Activated naive CD4-positive, alpha-beta T cell treated with anti-CD3 and anti-CD28 coated beads, Interleukin-2, amount 50 U/mL, for 72 hours (primary cell): ENCODE results near the gene TMEFF1. TPM values are rescaled to one million over a fixed set of nuclear protein-coding genes. Genes with fewer than 3 reads are reported as not detected.
"Not testable (repeated sequence)": the region's sequence is repeated elsewhere in the genome, so short reads cannot be mapped to it uniquely, and the experiment has no call there.

ENCODE experiments used
- ATAC-seq, 2 donors: fragments of 150-1000 bp; cut with Tn5 transposase; 2 replicates each; pipeline ENCODE4 v1.10.0; 2021; ENCODE audit warnings: mild to moderate bottlenecking in 2 of 2, moderate library complexity in 2 of 2
- DNase-seq, 2 donors: peaks; one replicate each; pipeline ENCODE4 v3.0.0; 2021 to 2022; ENCODE audit warnings: low spot score in 2 of 2
- H3K27ac Mint-ChIP-seq, 2 donors: one replicate each; pipeline ENCODE4 v1.8.0; 2022; ENCODE audit warnings: mild to moderate bottlenecking in 2 of 2, mixed read lengths in 2 of 2
- H3K36me3 Mint-ChIP-seq, 2 donors: one replicate each; pipeline ENCODE4 v1.8.0; 2022; ENCODE audit warnings: mixed read lengths in 2 of 2
- H3K9me3 Mint-ChIP-seq, 2 donors: one replicate each; pipeline ENCODE4 v1.8.0; 2022; ENCODE audit warnings: mixed read lengths in 2 of 2
- total RNA-seq, 2 donors: library from RNA; stranded (reverse); gene quantifications; one replicate each; pipeline ENCODE4 v1.2.3, GENCODE V29; 2022

TMEFF1 gene, protein sequence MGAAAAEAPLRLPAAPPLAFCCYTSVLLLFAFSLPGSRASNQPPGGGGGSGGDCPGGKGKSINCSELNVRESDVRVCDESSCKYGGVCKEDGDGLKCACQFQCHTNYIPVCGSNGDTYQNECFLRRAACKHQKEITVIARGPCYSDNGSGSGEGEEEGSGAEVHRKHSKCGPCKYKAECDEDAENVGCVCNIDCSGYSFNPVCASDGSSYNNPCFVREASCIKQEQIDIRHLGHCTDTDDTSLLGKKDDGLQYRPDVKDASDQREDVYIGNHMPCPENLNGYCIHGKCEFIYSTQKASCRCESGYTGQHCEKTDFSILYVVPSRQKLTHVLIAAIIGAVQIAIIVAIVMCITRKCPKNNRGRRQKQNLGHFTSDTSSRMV
- total RNA-seq, result under 1 TPM; 0.89 to 0.91 TPM

DNA sequence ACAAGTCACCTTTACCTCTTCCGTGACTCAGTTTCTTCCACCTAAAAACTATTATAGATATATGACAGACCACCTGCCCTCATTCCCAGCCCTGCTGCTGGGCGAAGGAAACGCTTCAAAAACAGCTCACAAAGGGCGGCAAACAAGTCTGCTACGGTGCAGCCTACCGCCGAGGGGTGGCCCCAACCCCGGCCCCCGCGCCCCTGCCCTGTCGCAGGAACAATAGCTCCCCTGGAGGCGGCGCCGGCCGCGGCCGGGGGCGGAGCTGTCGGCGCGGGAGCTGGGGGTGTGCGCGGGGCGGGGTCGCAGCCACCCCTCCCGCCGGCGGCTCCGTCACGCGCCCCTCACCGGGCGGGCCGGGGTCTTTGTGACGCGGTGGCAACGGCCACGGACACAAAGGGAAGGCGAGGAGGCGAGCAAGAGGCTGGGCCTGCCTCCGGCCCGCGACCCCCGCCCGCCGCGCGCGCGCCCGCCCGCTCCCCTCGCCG, at the start of gene TMEFF1:
TMEFF1 (plus strand) TSS at position 362 of the 488 bp plus-strand sequence. CDS start 396 bp downstream, outside the sequence.
- no peaks in the 10 kb centered on the region for H3K9me3 Mint-ChIP-seq
- no peak within 1 kb of the TSS for H3K27ac Mint-ChIP-seq
- DNase-seq, result peak in 1 of 2 donors; percentile 65
- H3K36me3 Mint-ChIP-seq, result peaks cover 5 to 6% of the 10 kb centered on the region in 2 donors
- peak; percentile 75 to 88 for ATAC-seq

- no peaks in the 10 kb centered on the region for H3K9me3 Mint-ChIP-seq
- no peak for DNase-seq
- peaks cover 4 to 6% of the 10 kb centered on the region in 2 donors for H3K36me3 Mint-ChIP-seq
- peak overlapping the region in 1 of 2 donors; percentile 91 for H3K27ac Mint-ChIP-seq
- no peak for ATAC-seq
Observed at GRCh38 chr9:100425758-100426157, 47.2 kb upstream of the TMEFF1 start.

DNA sequence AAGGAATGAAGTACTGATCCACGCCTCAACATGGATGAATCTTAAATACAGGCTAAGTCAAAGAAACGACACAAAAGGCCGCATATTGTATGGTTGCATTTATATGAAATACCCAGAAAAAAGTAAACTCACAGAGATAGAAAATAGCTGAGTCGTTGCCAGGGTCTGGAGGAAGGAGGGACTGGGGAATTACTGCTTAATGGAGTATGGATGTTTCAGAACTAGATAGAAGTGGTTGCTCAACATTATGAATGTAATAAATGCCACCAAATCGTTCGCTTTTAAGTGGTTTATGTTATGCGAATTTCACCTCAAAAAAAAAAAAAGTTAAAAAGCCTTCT, 46.8 kb upstream of the TMEFF1 start:
- DNase-seq (no peak), ATAC-seq (no peak)
- Mint-ChIP-seq H3K9me3 (no peaks in the 10 kb centered on the region), H3K27ac (peak overlapping the region; percentile 91 to 93), H3K36me3 (peaks cover 4 to 6% of the 10 kb centered on the region in 2 donors)

- ATAC-seq (peak; percentile 82 to 86), DNase-seq (peak; percentile 57 to 66)
- Mint-ChIP-seq H3K27ac (peak within 1 kb of the TSS; percentile 91 to 93), H3K9me3 (no peaks in the 10 kb centered on the region), H3K36me3 (peaks cover 4 to 6% of the 10 kb centered on the region in 2 donors)
Observed at GRCh38 chr9:100426530-100427365, 46.2 kb upstream of the TMEFF1 start, which contains the start of gene MSANTD3. Gene MSANTD3 (plus strand): TSS chr9:100427143. CDS start chr9:100441939, 14,796 bp downstream.

DNA sequence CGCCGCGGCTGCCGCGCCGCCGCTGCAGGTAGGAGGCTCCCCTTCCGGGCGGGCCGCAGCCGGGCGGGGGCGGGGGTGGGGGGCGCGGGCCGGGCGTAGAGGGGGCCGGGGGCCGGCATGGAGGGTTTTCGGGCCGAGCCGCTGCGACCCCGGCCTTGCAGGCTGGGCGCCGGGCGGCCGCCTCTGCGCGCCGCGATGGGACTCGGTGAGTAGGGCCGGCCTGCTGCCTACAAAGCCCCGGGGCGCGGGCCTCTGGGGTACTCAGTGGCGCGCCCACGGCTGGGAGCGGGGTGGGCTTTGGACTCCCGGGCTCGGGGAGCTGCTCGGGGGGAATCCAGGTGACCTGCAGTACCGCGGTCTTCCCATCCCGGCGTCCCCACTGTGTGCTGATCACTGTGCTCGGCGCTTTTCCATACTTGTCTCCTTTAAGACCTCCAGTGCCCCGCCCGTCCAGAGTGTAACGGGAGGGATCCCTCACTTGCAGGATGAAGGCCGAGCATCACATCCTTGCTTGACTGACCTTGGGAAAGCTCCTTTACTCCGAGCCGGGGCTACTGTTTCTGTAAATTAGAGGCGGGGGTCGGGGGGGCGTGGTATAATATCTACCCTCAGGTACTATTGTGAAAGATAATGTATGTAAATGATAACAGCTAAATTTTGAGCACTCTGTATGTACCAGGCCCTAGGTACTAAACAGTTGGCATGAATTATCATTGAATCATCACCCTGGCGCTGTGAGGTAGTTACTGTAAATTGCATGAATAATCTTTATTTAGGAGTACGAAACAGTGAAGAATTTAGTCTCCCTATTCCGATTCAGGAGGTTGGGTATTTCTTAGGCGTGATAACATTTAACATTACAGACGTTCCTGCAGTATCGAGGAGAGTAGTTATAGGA, 45.3 kb upstream of the TMEFF1 start:
- DNase-seq (peak in 1 of 2 donors; percentile 60), ATAC-seq (peak; percentile 61 to 73)
- peaks cover 4 to 6% of the 10 kb centered on the region in 2 donors for H3K36me3 Mint-ChIP-seq
- H3K9me3 Mint-ChIP-seq, result no peaks in the 10 kb centered on the region
- H3K27ac Mint-ChIP-seq, result peak overlapping the region; percentile 46 to 65

DNA sequence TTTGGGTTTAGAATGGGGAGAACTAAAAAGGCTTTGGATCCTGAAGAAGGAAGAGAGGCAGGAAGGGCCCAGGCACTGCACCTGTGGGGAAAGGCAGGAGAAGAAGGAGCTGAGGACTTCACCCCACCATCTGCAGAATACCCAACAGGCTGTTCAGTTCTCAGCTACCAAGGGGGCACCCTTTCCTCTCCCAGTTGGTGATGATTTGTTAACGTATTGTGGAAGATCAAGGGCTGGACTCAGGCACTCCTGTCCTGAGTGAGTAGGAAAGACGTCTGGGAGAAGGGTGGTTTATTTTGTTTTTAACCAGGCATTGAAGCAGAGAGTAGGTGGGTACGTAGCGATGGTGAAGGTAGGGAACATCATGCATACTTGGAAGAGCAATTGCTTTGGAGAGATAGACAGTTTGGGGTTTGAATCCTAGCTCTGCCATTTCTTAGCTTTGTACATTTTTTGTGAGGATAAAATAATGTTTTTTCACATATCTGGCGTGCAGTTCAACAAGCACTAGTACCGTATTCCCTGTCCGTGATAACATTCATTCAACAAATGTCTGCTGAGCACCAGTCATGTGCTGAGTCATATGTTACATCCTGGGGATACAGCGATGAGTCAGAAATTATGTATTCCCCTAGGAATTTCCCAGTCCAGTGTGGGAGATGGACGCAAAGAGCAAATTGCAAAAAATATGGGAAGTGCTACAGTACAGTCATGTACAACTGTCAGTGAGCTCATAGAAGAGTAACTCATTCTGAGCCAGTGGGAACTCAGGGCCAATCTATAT, 43.9 kb upstream of the TMEFF1 start:
- ATAC-seq (no peak), DNase-seq (no peak)
- H3K9me3 Mint-ChIP-seq, result no peaks in the 10 kb centered on the region
- no peak overlapping the region for H3K27ac Mint-ChIP-seq
- peaks cover 4 to 6% of the 10 kb centered on the region in 2 donors for H3K36me3 Mint-ChIP-seq

DNA sequence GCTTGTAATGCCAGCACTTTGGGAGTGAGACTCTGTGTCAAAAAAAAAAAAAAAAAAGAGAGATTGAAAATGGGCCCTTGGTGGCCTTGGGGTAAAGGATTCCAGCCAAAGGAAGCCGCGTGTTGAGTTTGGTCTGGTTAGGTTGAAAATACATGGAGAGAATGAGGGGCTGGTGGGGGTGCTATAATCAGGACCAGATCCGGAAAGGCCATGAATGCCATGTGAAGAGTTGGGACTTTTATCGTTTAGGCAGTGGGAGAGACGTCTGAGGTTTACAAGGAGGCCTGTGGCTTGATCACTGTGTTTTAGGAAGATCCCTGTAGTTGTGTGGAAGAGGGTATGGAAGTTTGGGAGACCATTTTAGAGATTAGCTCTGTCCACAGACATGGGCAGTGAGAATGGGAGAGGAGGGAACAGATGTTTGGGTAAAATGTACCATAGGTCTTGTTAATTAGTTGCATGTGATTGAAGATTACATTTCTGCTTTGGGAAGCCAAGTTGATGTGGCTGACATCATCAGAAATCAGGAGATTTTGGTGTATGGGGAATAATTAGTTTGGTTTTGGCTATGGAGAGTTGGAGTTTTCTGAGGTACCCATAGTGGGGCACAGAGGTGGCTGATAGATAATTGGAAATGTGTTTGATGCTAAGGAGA, 42.5 kb upstream of the TMEFF1 start:
- ATAC-seq, result no peak
- Mint-ChIP-seq H3K9me3 (no peaks in the 10 kb centered on the region), H3K27ac (no peak overlapping the region), H3K36me3 (peaks cover 4 to 6% of the 10 kb centered on the region in 2 donors)
- no peak for DNase-seq

DNA sequence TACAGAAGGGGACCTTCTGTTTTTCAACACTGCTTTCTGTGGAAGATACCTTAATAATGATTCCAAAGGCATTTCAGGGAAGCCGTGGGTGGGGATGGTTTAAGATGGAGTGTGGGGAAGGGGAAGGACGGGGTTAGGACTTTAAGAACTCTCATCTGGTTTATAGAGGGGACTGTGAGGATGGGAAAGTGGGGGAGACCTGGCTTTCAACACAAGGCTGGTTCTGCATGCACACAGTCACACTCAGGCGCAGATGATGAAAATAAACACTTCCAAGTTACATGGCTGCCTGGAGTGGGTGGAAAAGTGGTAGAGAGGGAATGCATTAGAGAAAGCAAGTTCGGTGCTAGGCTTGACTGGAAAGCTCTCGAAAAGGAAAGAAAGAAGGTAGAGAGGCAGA, 41.1 kb upstream of the TMEFF1 start:
- peaks cover 0 to 6% of the 10 kb centered on the region in 2 donors for H3K36me3 Mint-ChIP-seq
- DNase-seq (no peak), ATAC-seq (no peak)
- no peak overlapping the region for H3K27ac Mint-ChIP-seq
- H3K9me3 Mint-ChIP-seq, result no peaks in the 10 kb centered on the region

DNA sequence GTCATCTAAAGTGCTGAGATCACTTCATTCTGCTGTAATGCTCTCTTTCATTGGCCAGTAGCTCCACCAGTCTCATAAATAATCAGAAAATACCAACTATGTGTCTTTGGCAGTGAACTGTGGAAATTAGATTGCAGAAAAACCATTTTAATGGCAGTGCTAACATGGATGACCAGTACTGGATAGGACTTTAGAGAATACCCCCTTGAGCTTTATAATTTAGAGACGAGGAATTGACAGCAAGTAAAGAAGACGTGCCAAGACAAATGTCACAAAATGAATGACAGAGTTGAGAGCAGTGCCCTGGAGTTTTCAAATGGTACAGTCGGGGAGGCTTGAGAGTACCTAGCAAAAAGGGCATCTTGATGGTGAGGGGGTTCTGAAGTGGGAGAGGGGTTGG, 40.2 kb upstream of the TMEFF1 start:
- Mint-ChIP-seq H3K9me3 (no peaks in the 10 kb centered on the region), H3K36me3 (peaks cover 0 to 6% of the 10 kb centered on the region in 2 donors), H3K27ac (no peak overlapping the region)
- ATAC-seq (no peak), DNase-seq (no peak)

GRCh38 chr9:100436571-100436970, 36.4 kb upstream of the TMEFF1 start:
- Mint-ChIP-seq H3K9me3 (no peaks in the 10 kb centered on the region), H3K27ac (no peak overlapping the region), H3K36me3 (no peaks in the 10 kb centered on the region)
- ATAC-seq, result no peak
- no peak for DNase-seq

- H3K36me3 Mint-ChIP-seq, result peaks cover 0 to 5% of the 10 kb centered on the region in 2 donors
- ATAC-seq, result peak in 1 of 2 donors; percentile 29
- no peak overlapping the region for H3K27ac Mint-ChIP-seq
- peak in 1 of 2 donors; percentile 74 for DNase-seq
- no peaks in the 10 kb centered on the region for H3K9me3 Mint-ChIP-seq
Observed at GRCh38 chr9:100437860-100438805, 34.8 kb upstream of the TMEFF1 start.

DNA sequence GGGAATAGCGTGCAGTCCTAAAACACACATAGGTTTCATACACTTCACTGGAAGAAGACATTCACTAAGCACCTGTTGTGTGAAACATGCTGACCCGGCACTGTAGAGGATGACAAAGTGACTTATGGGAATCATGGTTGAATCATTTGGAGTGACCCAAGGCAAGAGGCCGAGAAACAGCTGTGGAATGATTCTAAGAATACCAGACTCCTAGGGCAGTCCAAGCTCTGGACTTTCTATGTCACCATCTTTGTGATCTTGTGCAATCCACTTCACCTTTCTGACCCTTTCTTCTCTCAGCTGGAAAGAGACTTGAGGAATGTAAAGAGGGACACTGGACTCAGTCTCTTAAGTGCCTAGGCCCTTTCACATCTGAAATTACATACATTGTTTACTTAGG, 32.9 kb upstream of the TMEFF1 start:
- DNase-seq (no peak), ATAC-seq (no peak)
- Mint-ChIP-seq H3K36me3 (peaks cover 0 to 5% of the 10 kb centered on the region in 2 donors), H3K9me3 (no peaks in the 10 kb centered on the region), H3K27ac (no peak overlapping the region)

- H3K36me3 Mint-ChIP-seq, DNase-seq, ATAC-seq, H3K27ac Mint-ChIP-seq, H3K9me3 Mint-ChIP-seq: not testable (repeated sequence)
Observed at GRCh38 chr9:100440487-100440886, 32.5 kb upstream of the TMEFF1 start.

- peaks cover 9 to 10% of the 10 kb centered on the region in 2 donors for H3K36me3 Mint-ChIP-seq
- ATAC-seq (no peak), DNase-seq (no peak)
- peak overlapping the region in 1 of 2 donors; percentile 60 for H3K27ac Mint-ChIP-seq
- no peaks in the 10 kb centered on the region for H3K9me3 Mint-ChIP-seq
Observed at GRCh38 chr9:100441911-100442361, 31.0 kb upstream of the TMEFF1 start.
